ENCODE measurements around the gene NCBP1. TPM values are rescaled to one million over a fixed set of nuclear protein-coding genes. Genes with fewer than 3 reads are reported as not detected.

The NCBP1 gene
- total and polyA plus RNA-seq, 2 of the 4 experiments (the other 2 are of a cell fraction): 17.8 to 46.4 TPM

GRCh38 chr9:97721396-97721795 lies 87.8 kb downstream of the NCBP1 start:
- TF ChIP-seq MAZ (IDR thresholded peaks at IDR 0.05; ENCODE audit: borderline replicate concordance, low read depth, low read length): no peak
- no peak for TF ChIP-seq FOS (IDR thresholded peaks at IDR 0.05; ENCODE audit: low read depth, low read length)
- TF ChIP-seq SMC3 (IDR thresholded peaks at IDR 0.05; ENCODE audit: low read depth, low read length): no peak
- no peak for TF ChIP-seq RFX5 (IDR thresholded peaks at IDR 0.05; ENCODE audit: low read depth, low read length)
- ATAC-seq (ENCODE audit: low read depth) (peak; percentile 56; the same call in 1 of the 2 replicates), DNase-seq (no peak)
- Histone ChIP-seq H3K36me3 (ENCODE audit: control insufficient read depth, insufficient read depth, low read length) (no peaks in the 10 kb centered on the region), H3K4me2 (ENCODE audit: low read depth, low read length) (no peak overlapping the region), H4K91ac (ENCODE audit: insufficient read depth, low read depth, low read length) (no peak overlapping the region), H2AFZ (replicated peaks; ENCODE audit: low read length, poor library complexity) (peak overlapping the region; percentile 8), H3K9me3 (ENCODE audit: control insufficient read depth, insufficient read depth, low read length) (peaks cover 4% of the 10 kb centered on the region), H3K4me1 (ENCODE audit: control insufficient read depth, insufficient read depth, low read length) (no peaks in the 10 kb centered on the region), H2BK5ac (ENCODE audit: low read depth, low read length, poor library complexity, severe bottlenecking) (no peak overlapping the region), H3K9me1 (ENCODE audit: insufficient read depth, low read length) (peaks cover 3% of the 10 kb centered on the region; the same call in 1 of the 2 replicates), H3K23ac (ENCODE audit: low read depth, low read length) (no peak overlapping the region), H3K9ac (ENCODE audit: low read depth, low read length) (no peak overlapping the region), H3K18ac (ENCODE audit: low read depth, low read length) (no peak overlapping the region), H3K27me3 (ENCODE audit: control insufficient read depth, insufficient read depth, low read length) (peaks cover 23% of the 10 kb centered on the region), H3K4ac (ENCODE audit: low read depth, low read length) (no peak overlapping the region), H2AK9ac (replicated peaks; ENCODE audit: low read depth, low read length, poor library complexity) (no peak overlapping the region), H3K27ac (ENCODE audit: insufficient read depth, low read length) (no peak overlapping the region), H2BK15ac (ENCODE audit: low read depth, low read length) (no peak overlapping the region), H3K56ac (ENCODE audit: extremely low read depth, insufficient read depth, low read length) (no peak overlapping the region), H4K8ac (ENCODE audit: low read depth in 2 of 2, low read length in 2 of 2) (no peak overlapping the region), H2BK20ac (ENCODE audit: low read depth, low read length) (no peak overlapping the region), H4K5ac (ENCODE audit: low read depth, low read length) (no peak overlapping the region), H2AK5ac (ENCODE audit: low read depth, low read length) (no peak overlapping the region), H3K79me1 (ENCODE audit: low read depth in 1 of 2, low read length in 2 of 2) (no peaks in the 10 kb centered on the region), H3K4me3 (ENCODE audit: insufficient read depth, low read depth, low read length) (no peak overlapping the region), H4K20me1 (ENCODE audit: insufficient read depth, low read length) (no peaks in the 10 kb centered on the region), H3K14ac (replicated peaks; ENCODE audit: low read depth, low read length) (no peak overlapping the region), H2BK120ac (ENCODE audit: low read depth, low read length) (no peak overlapping the region)
- no TSS peak for BruUV-seq (replicated peaks)
- POLR2A ChIA-PET (ENCODE audit: unreplicated experiment): no interaction called here
- CTCF ChIA-PET: interaction anchor here (1.1 kb wide), 1 partner anchor 181 kb away, joined by 3 read pairs; no protein-coding TSS in a partner anchor
- in situ Hi-C loops (cut with MboI; ENCODE audit: low sequenced_read_pairs): no loop called here
- intact Hi-C loops (cut with micrococcal nuclease): no loop called here
- dilution Hi-C loops (cut with HindIII; ENCODE audit: low sequenced_read_pairs, unreplicated experiment): no loop called here
- 47% methylated on average over 2 of the region's 2 CpGs; no CpG with 5 or more reads in 1 of the 2 experiments for WGBS, 2 experiments (ENCODE audit: extremely low coverage in 2 of 2, insufficient read length in 1 of 2)
